Measurements from ENCODE around the gene PHOSPHO1. TPM values are rescaled to one million over a fixed set of nuclear protein-coding genes. Genes with fewer than 3 reads are reported as not detected.

The PHOSPHO1 gene
- total RNA-seq, 4 donors from 2014 or later: 0.60 to 11.2 (median 0.94) TPM; not detected in 1

DNA sequence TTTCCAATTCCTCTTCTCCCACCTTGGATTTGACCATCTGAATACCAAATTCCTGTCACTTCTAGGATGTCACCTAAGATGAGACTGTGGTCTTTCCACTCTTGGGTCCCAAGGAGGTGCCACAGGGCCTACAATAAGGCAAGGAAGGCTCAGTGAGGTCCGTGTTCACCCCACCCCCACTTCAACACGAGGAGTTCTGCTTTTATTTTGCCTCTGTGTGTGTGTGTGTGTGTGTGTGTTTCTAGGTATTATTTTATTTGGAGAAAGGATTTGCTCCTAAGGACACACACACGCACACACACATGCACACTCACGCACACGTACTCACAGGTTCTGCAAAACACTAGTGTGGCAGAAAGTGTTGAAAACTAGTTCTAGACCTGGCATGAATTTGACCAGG lies 24.5 kb upstream of the PHOSPHO1 start:
- no peak for ATAC-seq (ENCODE audit: low FRiP score)
- TF ChIP-seq, protein P1, sequence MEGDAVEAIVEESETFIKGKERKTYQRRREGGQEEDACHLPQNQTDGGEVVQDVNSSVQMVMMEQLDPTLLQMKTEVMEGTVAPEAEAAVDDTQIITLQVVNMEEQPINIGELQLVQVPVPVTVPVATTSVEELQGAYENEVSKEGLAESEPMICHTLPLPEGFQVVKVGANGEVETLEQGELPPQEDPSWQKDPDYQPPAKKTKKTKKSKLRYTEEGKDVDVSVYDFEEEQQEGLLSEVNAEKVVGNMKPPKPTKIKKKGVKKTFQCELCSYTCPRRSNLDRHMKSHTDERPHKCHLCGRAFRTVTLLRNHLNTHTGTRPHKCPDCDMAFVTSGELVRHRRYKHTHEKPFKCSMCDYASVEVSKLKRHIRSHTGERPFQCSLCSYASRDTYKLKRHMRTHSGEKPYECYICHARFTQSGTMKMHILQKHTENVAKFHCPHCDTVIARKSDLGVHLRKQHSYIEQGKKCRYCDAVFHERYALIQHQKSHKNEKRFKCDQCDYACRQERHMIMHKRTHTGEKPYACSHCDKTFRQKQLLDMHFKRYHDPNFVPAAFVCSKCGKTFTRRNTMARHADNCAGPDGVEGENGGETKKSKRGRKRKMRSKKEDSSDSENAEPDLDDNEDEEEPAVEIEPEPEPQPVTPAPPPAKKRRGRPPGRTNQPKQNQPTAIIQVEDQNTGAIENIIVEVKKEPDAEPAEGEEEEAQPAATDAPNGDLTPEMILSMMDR (IDR thresholded peaks at IDR 0.05): no peak
- no peak for DNase-seq (ENCODE audit: low spot score)

DNA sequence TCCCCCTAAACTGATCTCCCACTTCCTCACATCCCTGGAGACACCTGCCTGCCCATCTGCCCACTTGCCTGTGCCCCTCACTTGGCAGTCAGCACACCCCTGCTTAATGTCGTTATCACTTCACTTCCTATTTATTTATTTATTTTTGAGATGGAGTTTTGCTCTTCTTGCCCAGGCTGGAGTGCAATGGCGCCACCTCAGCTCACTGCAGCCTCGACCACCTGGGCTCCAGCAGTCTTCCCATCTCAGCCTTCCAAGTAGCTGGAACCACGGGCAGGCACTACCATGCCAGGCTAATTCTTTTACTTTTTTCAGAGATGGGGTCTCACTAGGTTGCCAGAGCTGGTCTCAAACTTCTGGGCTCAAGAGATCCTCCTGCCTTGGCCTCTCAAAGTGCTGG lies 23.5 kb upstream of the PHOSPHO1 start:
- TF ChIP-seq, protein P1 (IDR thresholded peaks at IDR 0.05): no peak
- no peak for ATAC-seq (ENCODE audit: low FRiP score)
- no peak for DNase-seq (ENCODE audit: low spot score)

GRCh38 chr17:49252148-49252695 lies 21.6 kb upstream of the PHOSPHO1 start:
- no peak for ATAC-seq (ENCODE audit: low FRiP score)
- DNase-seq (ENCODE audit: low spot score): no peak
- TF ChIP-seq, protein P1 (IDR thresholded peaks at IDR 0.05): no peak

- TF ChIP-seq, protein P1 (IDR thresholded peaks at IDR 0.05): no peak
- DNase-seq (ENCODE audit: low spot score) (no peak), ATAC-seq (ENCODE audit: low FRiP score) (no peak)
Observed at GRCh38 chr17:49249890-49250522, 19.4 kb upstream of the PHOSPHO1 start.

DNA sequence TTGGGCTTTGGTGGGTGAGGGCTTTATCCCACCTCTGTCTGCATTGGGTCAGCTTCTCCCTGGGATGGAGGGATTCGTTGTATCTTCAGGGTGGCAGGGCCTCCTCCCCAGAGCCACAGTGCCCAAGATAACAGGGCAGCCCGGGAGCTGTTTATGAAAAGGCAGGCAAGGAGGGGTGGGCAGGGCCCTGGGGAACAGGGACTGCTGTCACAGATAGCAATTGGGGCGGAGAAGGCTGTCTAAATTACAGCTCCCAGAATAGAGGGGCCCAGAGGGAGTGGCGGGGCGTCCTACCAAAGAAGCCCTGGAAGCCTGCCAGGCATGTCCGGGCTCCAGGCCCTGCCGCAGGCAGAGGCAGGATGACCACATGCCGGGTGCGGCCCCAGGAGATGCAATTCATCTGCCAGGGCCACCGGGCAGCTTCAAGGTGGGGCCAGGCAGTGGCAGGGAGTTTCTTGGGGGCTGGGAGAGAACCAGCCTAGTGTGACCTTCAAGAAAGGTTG lies 18.8 kb upstream of the PHOSPHO1 start:
- TF ChIP-seq, protein P1 (IDR thresholded peaks at IDR 0.05): no peak
- DNase-seq (ENCODE audit: low spot score): no peak
- no peak for ATAC-seq (ENCODE audit: low FRiP score)

DNA sequence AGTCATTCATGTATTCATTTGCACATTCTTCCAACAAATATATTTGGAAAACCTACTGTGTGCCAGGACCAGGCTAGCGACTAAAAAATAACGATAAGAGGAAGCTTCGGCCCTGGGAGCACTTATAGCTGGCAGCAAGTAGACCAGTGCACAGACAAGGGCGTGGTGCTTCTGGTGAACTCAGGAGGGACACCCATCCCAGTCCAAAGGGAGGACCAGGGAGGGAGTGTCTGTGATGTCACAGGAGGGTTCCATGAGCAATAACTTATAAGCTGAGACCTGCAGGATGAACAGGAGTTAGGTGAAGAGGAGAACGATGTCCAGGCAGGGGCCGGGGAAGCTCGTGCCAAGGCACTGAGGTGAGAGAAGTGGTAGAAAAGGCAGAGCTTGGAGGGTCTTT lies 17.4 kb upstream of the PHOSPHO1 start:
- TF ChIP-seq, protein P1 (IDR thresholded peaks at IDR 0.05): no peak
- ATAC-seq (ENCODE audit: low FRiP score): no peak
- no peak for DNase-seq (ENCODE audit: low spot score)

GRCh38 chr17:49244839-49245238 lies 14.3 kb upstream of the PHOSPHO1 start:
- TF ChIP-seq, protein P1 (IDR thresholded peaks at IDR 0.05): no peak
- ATAC-seq (ENCODE audit: low FRiP score) (no peak), DNase-seq (ENCODE audit: low spot score) (no peak)
